Rectal smooth muscle tissue (tissue), 1 donor: ENCODE measurements around the gene ME3.

Source experiments
- H3K27ac ChIP-seq: one replicate; pipeline ENCODE4 v1.7.0; 2013; ENCODE audit warnings: low read depth, low read length, inconsistent platforms
- H3K27me3 ChIP-seq: one replicate; pipeline ENCODE4 v1.7.0; 2013; ENCODE audit warnings: low read length; ENCODE audit not compliant: control insufficient read depth, insufficient read depth
- H3K36me3 ChIP-seq: one replicate; pipeline ENCODE4 v1.7.0; 2013; ENCODE audit warnings: low read length; ENCODE audit not compliant: control insufficient read depth, insufficient read depth
- H3K4me1 ChIP-seq: one replicate; pipeline ENCODE4 v1.7.0; 2013; ENCODE audit warnings: low read length; ENCODE audit not compliant: control insufficient read depth, insufficient read depth
- H3K4me3 ChIP-seq: one replicate; pipeline ENCODE4 v1.7.0; 2013; ENCODE audit warnings: low read length
- H3K9ac ChIP-seq: one replicate; pipeline ENCODE4 v1.7.0; 2013; ENCODE audit warnings: low read length

ME3 gene

GRCh38 chr11:86519064-86519911 lies 153.1 kb downstream of the ME3 start:
- Histone ChIP-seq H3K27ac (peak overlapping the region; percentile 2), H3K9ac (no peak overlapping the region), H3K4me3 (no peak overlapping the region), H3K4me1 (peaks cover 24% of the 10 kb centered on the region), H3K36me3 (no peaks in the 10 kb centered on the region), H3K27me3 (no peaks in the 10 kb centered on the region)

- peaks cover 15% of the 10 kb centered on the region for H3K4me1 ChIP-seq
- H3K9ac ChIP-seq: no peak overlapping the region
- H3K27me3 ChIP-seq: no peaks in the 10 kb centered on the region
- no peaks in the 10 kb centered on the region for H3K36me3 ChIP-seq
- no peak overlapping the region for H3K27ac ChIP-seq
- H3K4me3 ChIP-seq: no peak overlapping the region
These were observed 154.2 kb downstream of the ME3 start for GRCh38 chr11:86518211-86518610.

- Histone ChIP-seq H3K36me3 (no peaks in the 10 kb centered on the region), H3K27ac (no peak overlapping the region), H3K4me1 (peaks cover 15% of the 10 kb centered on the region), H3K4me3 (no peak overlapping the region), H3K9ac (no peak overlapping the region), H3K27me3 (no peaks in the 10 kb centered on the region)
These were observed 154.9 kb downstream of the ME3 start for GRCh38 chr11:86517557-86517956.

GRCh38 chr11:86515297-86516094 lies 156.9 kb downstream of the ME3 start:
- no peaks in the 10 kb centered on the region for H3K36me3 ChIP-seq
- H3K27me3 ChIP-seq: no peaks in the 10 kb centered on the region
- H3K4me1 ChIP-seq: peaks cover 15% of the 10 kb centered on the region
- no peak overlapping the region for H3K27ac ChIP-seq
- H3K4me3 ChIP-seq: no peak overlapping the region
- no peak overlapping the region for H3K9ac ChIP-seq

- no peaks in the 10 kb centered on the region for H3K27me3 ChIP-seq
- no peak overlapping the region for H3K9ac ChIP-seq
- no peak overlapping the region for H3K4me3 ChIP-seq
- H3K36me3 ChIP-seq: no peaks in the 10 kb centered on the region
- no peak overlapping the region for H3K27ac ChIP-seq
- H3K4me1 ChIP-seq: peaks cover 8% of the 10 kb centered on the region
These were observed 158.0 kb downstream of the ME3 start for GRCh38 chr11:86514453-86514852.

- Histone ChIP-seq H3K27ac (no peak overlapping the region), H3K4me1 (peaks cover 2% of the 10 kb centered on the region), H3K9ac (no peak overlapping the region), H3K4me3 (no peak overlapping the region), H3K36me3 (no peaks in the 10 kb centered on the region), H3K27me3 (no peaks in the 10 kb centered on the region)
These were observed 158.6 kb downstream of the ME3 start for GRCh38 chr11:86513746-86514373.

- Histone ChIP-seq H3K9ac (no peak overlapping the region), H3K27me3 (no peaks in the 10 kb centered on the region), H3K27ac (no peak overlapping the region), H3K36me3 (no peaks in the 10 kb centered on the region), H3K4me3 (no peak overlapping the region), H3K4me1 (no peaks in the 10 kb centered on the region)
These were observed 159.3 kb downstream of the ME3 start for GRCh38 chr11:86513138-86513537.

GRCh38 chr11:86511086-86511551 lies 161.3 kb downstream of the ME3 start:
- no peak overlapping the region for H3K9ac ChIP-seq
- H3K4me1 ChIP-seq: no peaks in the 10 kb centered on the region
- H3K27ac ChIP-seq: no peak overlapping the region
- no peaks in the 10 kb centered on the region for H3K27me3 ChIP-seq
- no peak overlapping the region for H3K4me3 ChIP-seq
- no peaks in the 10 kb centered on the region for H3K36me3 ChIP-seq

GRCh38 chr11:86510674-86511073 lies 161.7 kb downstream of the ME3 start:
- no peak overlapping the region for H3K4me3 ChIP-seq
- H3K36me3 ChIP-seq: no peaks in the 10 kb centered on the region
- H3K4me1 ChIP-seq: no peaks in the 10 kb centered on the region
- no peaks in the 10 kb centered on the region for H3K27me3 ChIP-seq
- no peak overlapping the region for H3K9ac ChIP-seq
- no peak overlapping the region for H3K27ac ChIP-seq

- H3K27me3 ChIP-seq: no peaks in the 10 kb centered on the region
- no peak overlapping the region for H3K9ac ChIP-seq
- H3K4me3 ChIP-seq: no peak overlapping the region
- H3K4me1 ChIP-seq: no peaks in the 10 kb centered on the region
- no peaks in the 10 kb centered on the region for H3K36me3 ChIP-seq
- H3K27ac ChIP-seq: no peak overlapping the region
These were observed 162.3 kb downstream of the ME3 start for GRCh38 chr11:86510097-86510496.

GRCh38 chr11:86509588-86509974 lies 162.8 kb downstream of the ME3 start:
- Histone ChIP-seq H3K4me1 (no peaks in the 10 kb centered on the region), H3K4me3 (no peak overlapping the region), H3K9ac (no peak overlapping the region), H3K36me3 (no peaks in the 10 kb centered on the region), H3K27ac (no peak overlapping the region), H3K27me3 (no peaks in the 10 kb centered on the region)
